Left ventricle myocardium superior (tissue), 1 donor: ENCODE results near the gene AIPL1. TPM values are rescaled to one million over a fixed set of nuclear protein-coding genes. Genes with fewer than 3 reads are reported as not detected.
A peak's percentile ranks its signal among the peaks of the same experiment; 100 is the strongest.
"Not testable (repeated sequence)": the region's sequence is repeated elsewhere in the genome, so short reads cannot be mapped to it uniquely, and the experiment has no call there.

Experiments used
- ATAC-seq: fragments of 200-7000 bp; cut with Tn5 transposase; one replicate; pipeline ENCODE4 v1.9.1; 2020; ENCODE audit warnings: mild to moderate bottlenecking, moderate library complexity
- DNase-seq: peaks from one replicate; pipeline ENCODE4 v3.0.0-alpha.2; 2020
- intact Hi-C: fragments of 100-400 bp; cut with micrococcal nuclease; formaldehyde crosslinking; loops from one replicate; pipeline ENCODE4 v1.11.0; 2022
- long read RNA-seq: library from polyadenylated mRNA; unstranded; transcript quantifications from one replicate; pipeline ENCODE4 v2.0.0, GENCODE V29; 2021
- total RNA-seq: library from RNA; stranded (reverse); fragmentation: NEBNext Ultra II Directional; extraction: Animal tissue kit (Norgen Biotek cat#: 25700); gene quantifications from one replicate; pipeline ENCODE4 v1.2.1, GENCODE V29; 2021
- donor health status: DM: no; HTN: yes; CAD: no; lungs with severe emphysema.

AIPL1 gene
- not detected for total RNA-seq
- long read RNA-seq: 0 reads

GRCh38 chr17:6435051-6435450 is at the start of gene AIPL1:
AIPL1 (minus strand) TSS chr17:6435121; CDS start chr17:6435104, 17 bp downstream.
- DNase-seq: no peak
- intact Hi-C loops: loop anchor here (5.0 kb wide), 1 partner anchor 848 kb away; no protein-coding TSS in a partner anchor
- ATAC-seq: no peak

- intact Hi-C loops: no loop called here
- ATAC-seq (no peak), DNase-seq (no peak)
These were observed 48.6 kb upstream of the AIPL1 start for GRCh38 chr17:6483507-6483906.

- DNase-seq, ATAC-seq, intact Hi-C loops: not testable (repeated sequence)
These were observed 47.9 kb upstream of the AIPL1 start for GRCh38 chr17:6482796-6483195.

- DNase-seq (no peak), ATAC-seq (no peak)
- intact Hi-C loops: no loop called here
These were observed 47.2 kb upstream of the AIPL1 start for GRCh38 chr17:6482105-6482455.

- no peak for ATAC-seq
- intact Hi-C loops: no loop called here
- DNase-seq: no peak
These were observed 45.4 kb upstream of the AIPL1 start for GRCh38 chr17:6480303-6480675.

GRCh38 chr17:6479622-6480302 is 44.8 kb upstream of the AIPL1 start:
- intact Hi-C loops: no loop called here
- DNase-seq (no peak), ATAC-seq (no peak)

- intact Hi-C loops: no loop called here
- ATAC-seq (no peak), DNase-seq (no peak)
These were observed 43.6 kb upstream of the AIPL1 start for GRCh38 chr17:6478486-6478885.

- intact Hi-C loops: no loop called here
- ATAC-seq (no peak), DNase-seq (no peak)
These were observed 43.0 kb upstream of the AIPL1 start for GRCh38 chr17:6477831-6478383.

- ATAC-seq: no peak
- intact Hi-C loops: no loop called here
- DNase-seq: peak; percentile 4
These were observed 41.9 kb upstream of the AIPL1 start for GRCh38 chr17:6476810-6477179.

- DNase-seq (peak; percentile 6), ATAC-seq (no peak)
- intact Hi-C loops: no loop called here
These were observed 41.3 kb upstream of the AIPL1 start for GRCh38 chr17:6476076-6476809.

GRCh38 chr17:6475411-6475810 is 40.5 kb upstream of the AIPL1 start:
- ATAC-seq (no peak), DNase-seq (no peak)
- intact Hi-C loops: no loop called here

GRCh38 chr17:6474906-6475305 is 40.0 kb upstream of the AIPL1 start:
- ATAC-seq: no peak
- intact Hi-C loops: no loop called here
- DNase-seq: no peak

- DNase-seq (no peak), ATAC-seq (no peak)
- intact Hi-C loops: no loop called here
These were observed 39.5 kb upstream of the AIPL1 start for GRCh38 chr17:6474376-6474775.

- intact Hi-C loops: no loop called here
- peak; percentile 78 for ATAC-seq
- peak; percentile 80 for DNase-seq
These were observed 38.3 kb upstream of the AIPL1 start for GRCh38 chr17:6473128-6473767.

GRCh38 chr17:6472517-6472916 is 37.6 kb upstream of the AIPL1 start:
- no peak for DNase-seq
- no peak for ATAC-seq
- intact Hi-C loops: no loop called here

- no peak for ATAC-seq
- no peak for DNase-seq
- intact Hi-C loops: no loop called here
These were observed 36.9 kb upstream of the AIPL1 start for GRCh38 chr17:6471531-6472465.

GRCh38 chr17:6470751-6471521 is 36.0 kb upstream of the AIPL1 start:
- ATAC-seq (no peak), DNase-seq (peak; percentile 8)
- intact Hi-C loops: no loop called here

GRCh38 chr17:6470146-6470718 is 35.3 kb upstream of the AIPL1 start:
- DNase-seq (peak; percentile 23), ATAC-seq (no peak)
- intact Hi-C loops: no loop called here
